ENCODE results near the gene CRTAC1.

The CRTAC1 gene

DNA sequence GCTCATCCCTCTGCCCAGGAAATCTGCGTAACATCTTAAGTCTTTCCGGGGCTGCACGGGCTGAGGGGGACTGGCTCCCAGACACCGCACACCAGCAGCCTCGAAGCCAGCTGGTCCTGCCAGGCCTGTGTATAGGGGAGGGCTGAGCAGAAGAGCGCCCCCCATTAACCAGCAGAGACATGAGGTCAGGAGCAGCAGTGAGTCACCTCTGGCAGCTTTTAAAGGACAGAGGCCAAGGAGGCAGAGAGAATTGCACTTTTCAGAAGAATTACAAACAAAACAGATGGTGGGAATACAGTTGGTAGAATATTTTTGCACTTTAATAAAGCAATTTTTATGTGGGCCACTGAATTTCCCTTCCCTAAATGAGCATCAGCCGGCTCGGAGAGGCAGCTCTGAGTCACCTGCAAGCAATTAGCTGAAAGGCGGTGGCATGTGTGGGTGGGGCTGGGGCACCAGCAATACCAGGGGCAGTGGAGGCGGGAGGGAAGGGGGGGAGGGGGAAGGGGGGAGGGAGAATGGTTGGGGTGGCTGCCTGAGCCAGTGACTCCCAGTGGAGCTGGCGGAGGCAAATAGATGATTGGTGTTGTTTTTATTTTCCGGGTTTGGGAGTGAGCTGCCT is 141.7 kb downstream of the CRTAC1 start:
- Histone ChIP-seq H2BK15ac (ENCODE audit: low read depth, poor library complexity, severe bottlenecking) (no peak overlapping the region), H2AFZ (ENCODE audit: low read depth, low read length) (no peak overlapping the region), H2BK12ac (ENCODE audit: low read length in 2 of 2) (no peak overlapping the region), H3K9me3 (ENCODE audit: control insufficient read depth, low read length) (no peaks in the 10 kb centered on the region), H3K14ac (ENCODE audit: low read length in 2 of 2) (no peak overlapping the region), H4K8ac (ENCODE audit: low read length) (no peak overlapping the region), H3K79me1 (replicated peaks; ENCODE audit: low read length, poor library complexity, severe bottlenecking) (no peaks in the 10 kb centered on the region), H3K23ac (ENCODE audit: low read length in 2 of 2) (no peak overlapping the region), H3K4me2 (ENCODE audit: low read length, poor library complexity, severe bottlenecking) (peak overlapping the region; percentile 39), H3K27ac (ENCODE audit: low read length, poor library complexity, severe bottlenecking) (peak overlapping the region; percentile 93), H2BK5ac (ENCODE audit: low read depth, low read length, poor library complexity, severe bottlenecking) (peak overlapping the region; percentile 94), H3K36me3 (ENCODE audit: control insufficient read depth in 1 of 2, insufficient read depth in 2 of 2, low read depth in 1 of 2, low read length in 2 of 2) (no peaks in the 10 kb centered on the region), H4K91ac (ENCODE audit: low read length) (no peak overlapping the region), H3K4me3 (ENCODE audit: insufficient read depth in 1 of 2, low read depth in 1 of 2, low read length in 2 of 2) (no peak overlapping the region), H2AK5ac (ENCODE audit: low read length, severe bottlenecking) (peak overlapping the region; percentile 70), H3K4ac (ENCODE audit: low read depth in 1 of 2, low read length in 2 of 2) (no peak overlapping the region), H2BK120ac (ENCODE audit: low read depth, low read length) (no peak overlapping the region), H3K4me1 (ENCODE audit: control insufficient read depth, insufficient read depth, low read depth, low read length) (peaks cover 28% of the 10 kb centered on the region), H3K27me3 (ENCODE audit: control insufficient read depth in 1 of 2, insufficient read depth in 1 of 2, low read length in 2 of 2) (peaks cover 3 to 6% of the 10 kb centered on the region in 2 experiments), H3K18ac (ENCODE audit: low read depth in 1 of 2, low read length in 2 of 2) (no peak overlapping the region), H3K9ac (ENCODE audit: low read length) (no peak overlapping the region)
- DNase-seq = peak; percentile 19
- WGBS = 39% methylated on average over 12 of the region's 12 CpGs

DNA sequence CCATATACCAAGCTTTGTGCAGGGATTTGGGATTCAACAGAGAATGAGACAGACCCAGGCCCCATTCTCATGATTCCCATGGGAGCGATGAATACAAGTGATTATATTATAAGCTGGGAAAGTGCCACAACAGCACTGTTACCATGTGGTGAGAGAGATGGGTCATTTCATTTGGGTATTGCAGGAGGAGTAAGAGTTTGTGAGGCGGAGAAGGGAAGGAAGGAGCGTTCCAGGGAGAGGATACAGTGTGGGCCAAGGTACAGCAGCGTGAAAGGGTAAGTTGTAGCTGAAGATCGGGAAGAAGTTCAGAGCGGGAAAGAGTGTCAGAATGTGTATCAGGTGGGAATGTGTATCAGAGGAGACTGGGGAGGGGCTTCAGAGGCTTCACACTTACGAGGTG is 142.3 kb downstream of the CRTAC1 start:
- Histone ChIP-seq H2BK12ac (ENCODE audit: low read length in 2 of 2) (no peak overlapping the region), H3K14ac (ENCODE audit: low read length in 2 of 2) (peak overlapping the region in 1 of 2 experiments; percentile 29), H3K4me1 (ENCODE audit: control insufficient read depth, insufficient read depth, low read depth, low read length) (peaks cover 30% of the 10 kb centered on the region), H3K27me3 (ENCODE audit: control insufficient read depth in 1 of 2, insufficient read depth in 1 of 2, low read length in 2 of 2) (peaks cover 3 to 7% of the 10 kb centered on the region in 2 experiments), H3K4me3 (ENCODE audit: insufficient read depth in 1 of 2, low read depth in 1 of 2, low read length in 2 of 2) (no peak overlapping the region), H2BK15ac (ENCODE audit: low read depth, poor library complexity, severe bottlenecking) (no peak overlapping the region), H3K27ac (ENCODE audit: low read length, poor library complexity, severe bottlenecking) (peak overlapping the region; percentile 83), H3K4ac (ENCODE audit: low read depth in 1 of 2, low read length in 2 of 2) (no peak overlapping the region), H3K9me3 (ENCODE audit: control insufficient read depth, low read length) (no peaks in the 10 kb centered on the region), H3K4me2 (ENCODE audit: low read length, poor library complexity, severe bottlenecking) (no peak overlapping the region), H2AK5ac (ENCODE audit: low read length, severe bottlenecking) (peak overlapping the region; percentile 71), H4K91ac (ENCODE audit: low read length) (no peak overlapping the region), H3K18ac (ENCODE audit: low read depth in 1 of 2, low read length in 2 of 2) (no peak overlapping the region), H3K36me3 (ENCODE audit: control insufficient read depth in 1 of 2, insufficient read depth in 2 of 2, low read depth in 1 of 2, low read length in 2 of 2) (no peaks in the 10 kb centered on the region), H4K8ac (ENCODE audit: low read length) (no peak overlapping the region), H2BK120ac (ENCODE audit: low read depth, low read length) (no peak overlapping the region), H2AFZ (ENCODE audit: low read depth, low read length) (no peak overlapping the region), H3K23ac (ENCODE audit: low read length in 2 of 2) (no peak overlapping the region), H3K79me1 (replicated peaks; ENCODE audit: low read length, poor library complexity, severe bottlenecking) (no peaks in the 10 kb centered on the region), H3K9ac (ENCODE audit: low read length) (no peak overlapping the region), H2BK5ac (ENCODE audit: low read depth, low read length, poor library complexity, severe bottlenecking) (no peak overlapping the region)
- 90% methylated on average over 6 of the region's 7 CpGs for WGBS
- DNase-seq = no peak

DNA sequence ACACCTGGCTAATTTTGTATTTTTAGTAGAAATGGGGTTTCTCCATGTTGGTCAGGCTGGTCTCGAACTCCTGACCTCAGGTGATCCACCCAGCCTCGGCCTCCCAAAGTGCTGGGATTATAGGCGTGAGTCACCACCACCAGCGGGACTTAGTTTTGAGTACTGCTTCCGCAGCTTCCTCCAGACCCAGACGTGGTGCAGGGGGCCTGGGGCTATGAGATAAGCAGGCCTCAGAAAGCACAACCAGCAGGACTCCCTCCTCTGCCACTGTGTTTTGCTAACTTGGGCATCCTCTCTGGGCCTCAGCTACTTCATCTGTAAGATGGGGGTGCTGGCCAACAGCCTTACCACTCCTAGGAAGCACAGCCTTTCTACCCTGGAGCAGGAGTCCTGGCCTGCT is 143.0 kb downstream of the CRTAC1 start:
- H3K4me2 ChIP-seq (ENCODE audit: low read length, poor library complexity, severe bottlenecking) = no peak overlapping the region
- H2BK15ac ChIP-seq (ENCODE audit: low read depth, poor library complexity, severe bottlenecking) = no peak overlapping the region
- no peaks in the 10 kb centered on the region for H3K79me1 ChIP-seq (replicated peaks; ENCODE audit: low read length, poor library complexity, severe bottlenecking)
- no peak for DNase-seq
- H3K27ac ChIP-seq (ENCODE audit: low read length, poor library complexity, severe bottlenecking) = no peak overlapping the region
- no peak overlapping the region for H3K14ac ChIP-seq (ENCODE audit: low read length in 2 of 2)
- no peak overlapping the region for H3K9ac ChIP-seq (ENCODE audit: low read length)
- H3K18ac ChIP-seq (ENCODE audit: low read depth in 1 of 2, low read length in 2 of 2) = no peak overlapping the region
- H2BK12ac ChIP-seq (ENCODE audit: low read length in 2 of 2) = no peak overlapping the region
- peaks cover 3 to 7% of the 10 kb centered on the region in 2 experiments for H3K27me3 ChIP-seq (ENCODE audit: control insufficient read depth in 1 of 2, insufficient read depth in 1 of 2, low read length in 2 of 2)
- H2BK5ac ChIP-seq (ENCODE audit: low read depth, low read length, poor library complexity, severe bottlenecking) = no peak overlapping the region
- no peak overlapping the region for H4K8ac ChIP-seq (ENCODE audit: low read length)
- H2AFZ ChIP-seq (ENCODE audit: low read depth, low read length) = no peak overlapping the region
- peaks cover 37% of the 10 kb centered on the region for H3K4me1 ChIP-seq (ENCODE audit: control insufficient read depth, insufficient read depth, low read depth, low read length)
- no peak overlapping the region for H3K4me3 ChIP-seq (ENCODE audit: insufficient read depth in 1 of 2, low read depth in 1 of 2, low read length in 2 of 2)
- no peak overlapping the region for H4K91ac ChIP-seq (ENCODE audit: low read length)
- H2BK120ac ChIP-seq (ENCODE audit: low read depth, low read length) = no peak overlapping the region
- WGBS = 72% methylated on average over 6 of the region's 6 CpGs
- H3K4ac ChIP-seq (ENCODE audit: low read depth in 1 of 2, low read length in 2 of 2) = no peak overlapping the region
- peak overlapping the region; percentile 71 for H2AK5ac ChIP-seq (ENCODE audit: low read length, severe bottlenecking)
- no peak overlapping the region for H3K23ac ChIP-seq (ENCODE audit: low read length in 2 of 2)
- no peaks in the 10 kb centered on the region for H3K36me3 ChIP-seq (ENCODE audit: control insufficient read depth in 1 of 2, insufficient read depth in 2 of 2, low read depth in 1 of 2, low read length in 2 of 2)
- H3K9me3 ChIP-seq (ENCODE audit: control insufficient read depth, low read length) = no peaks in the 10 kb centered on the region

DNA sequence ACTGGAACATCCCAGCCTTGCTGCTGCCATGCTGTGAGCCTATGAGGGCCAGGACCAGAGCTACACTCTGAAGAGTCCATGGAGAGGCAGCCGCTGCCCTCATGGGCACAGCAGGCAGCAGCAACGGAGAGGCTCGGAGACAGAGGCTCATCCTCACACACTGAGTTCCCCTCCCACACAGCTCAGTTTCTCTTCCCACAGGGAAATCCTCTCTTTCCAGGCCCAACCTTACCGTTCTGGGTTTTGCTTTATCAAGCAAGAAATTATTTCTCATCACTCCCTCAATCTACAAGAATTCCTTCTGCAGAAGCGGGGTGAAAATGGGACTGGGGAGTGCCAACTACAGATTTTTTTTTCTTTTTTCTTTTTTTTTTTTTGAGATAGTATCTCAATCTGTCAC is 144.1 kb downstream of the CRTAC1 start:
- H3K23ac ChIP-seq (ENCODE audit: low read length in 2 of 2) = no peak overlapping the region
- H2BK5ac ChIP-seq (ENCODE audit: low read depth, low read length, poor library complexity, severe bottlenecking) = no peak overlapping the region
- no peak overlapping the region for H2BK120ac ChIP-seq (ENCODE audit: low read depth, low read length)
- no peak overlapping the region for H2AFZ ChIP-seq (ENCODE audit: low read depth, low read length)
- no peak overlapping the region for H2BK12ac ChIP-seq (ENCODE audit: low read length in 2 of 2)
- H3K27me3 ChIP-seq (ENCODE audit: control insufficient read depth in 1 of 2, insufficient read depth in 1 of 2, low read length in 2 of 2) = peaks cover 0 to 7% of the 10 kb centered on the region in 2 experiments
- no peak overlapping the region for H3K9ac ChIP-seq (ENCODE audit: low read length)
- no peaks in the 10 kb centered on the region for H3K79me1 ChIP-seq (replicated peaks; ENCODE audit: low read length, poor library complexity, severe bottlenecking)
- WGBS = 59% methylated on average over 4 of the region's 5 CpGs
- no peak overlapping the region for H3K27ac ChIP-seq (ENCODE audit: low read length, poor library complexity, severe bottlenecking)
- peaks cover 48% of the 10 kb centered on the region for H3K4me1 ChIP-seq (ENCODE audit: control insufficient read depth, insufficient read depth, low read depth, low read length)
- H3K9me3 ChIP-seq (ENCODE audit: control insufficient read depth, low read length) = no peaks in the 10 kb centered on the region
- no peak overlapping the region for H4K8ac ChIP-seq (ENCODE audit: low read length)
- no peak overlapping the region for H3K4ac ChIP-seq (ENCODE audit: low read depth in 1 of 2, low read length in 2 of 2)
- no peak overlapping the region for H3K4me2 ChIP-seq (ENCODE audit: low read length, poor library complexity, severe bottlenecking)
- H3K14ac ChIP-seq (ENCODE audit: low read length in 2 of 2) = no peak overlapping the region
- H3K36me3 ChIP-seq (ENCODE audit: control insufficient read depth in 1 of 2, insufficient read depth in 2 of 2, low read depth in 1 of 2, low read length in 2 of 2) = no peaks in the 10 kb centered on the region
- no peak overlapping the region for H2AK5ac ChIP-seq (ENCODE audit: low read length, severe bottlenecking)
- H4K91ac ChIP-seq (ENCODE audit: low read length) = no peak overlapping the region
- no peak overlapping the region for H3K4me3 ChIP-seq (ENCODE audit: insufficient read depth in 1 of 2, low read depth in 1 of 2, low read length in 2 of 2)
- no peak overlapping the region for H3K18ac ChIP-seq (ENCODE audit: low read depth in 1 of 2, low read length in 2 of 2)
- no peak overlapping the region for H2BK15ac ChIP-seq (ENCODE audit: low read depth, poor library complexity, severe bottlenecking)
- DNase-seq = no peak

Measured in mesenchymal stem cell (in vitro differentiated cells and primary cell).